Activated T-helper 2 cell treated with anti-CD3 and anti-CD28 coated beads, Interferon-gamma antibody, Interleukin-2, Interleukin-4, amounts not matched to agents 10 μg/mL and 5 μg/mL and 100 μg/mL, durations not matched to agents 14 hours and 24 hours and 36 hours (primary cell): ENCODE measurements around the gene MRPL57. TPM values are rescaled to one million over a fixed set of nuclear protein-coding genes. Genes with fewer than 3 reads are reported as not detected.
"Not testable (repeated sequence)": the region's sequence is repeated elsewhere in the genome, so short reads cannot be mapped to it uniquely, and the experiment has no call there.

Experiments
- DNase-seq: peaks from one replicate; pipeline ENCODE4 v3.0.0; 2021; ENCODE audit warnings: low spot score
- H3K27ac Mint-ChIP-seq: one replicate; pipeline ENCODE4 v1.8.0; 2021; ENCODE audit warnings: mixed read lengths
- H3K27me3 Mint-ChIP-seq: one replicate; pipeline ENCODE4 v1.8.0; 2021; ENCODE audit warnings: low read depth, mixed read lengths
- H3K36me3 Mint-ChIP-seq: one replicate; pipeline ENCODE4 v1.8.0; 2021; ENCODE audit warnings: low read depth, mixed read lengths
- H3K4me1 Mint-ChIP-seq: one replicate; pipeline ENCODE4 v1.8.0; 2021; ENCODE audit warnings: low read depth, mixed read lengths
- H3K4me3 Mint-ChIP-seq: one replicate; pipeline ENCODE4 v1.8.0; 2021; ENCODE audit warnings: low read depth, mild to moderate bottlenecking, moderate library complexity, mixed read lengths
- H3K9me3 Mint-ChIP-seq: one replicate; pipeline ENCODE4 v1.8.0; 2021; ENCODE audit warnings: mixed read lengths
- intact Hi-C: fragments of 100-400 bp; cut with micrococcal nuclease; formaldehyde crosslinking; loops from one replicate; pipeline ENCODE4 v1.15.1; 2023
- total RNA-seq: library from RNA; stranded (reverse); gene quantifications from 2 replicates; pipeline ENCODE4 v1.2.3, GENCODE V29; 2022

MRPL57 gene
- total RNA-seq, 1 donor from 2014 or later, result 28.9 TPM

DNA sequence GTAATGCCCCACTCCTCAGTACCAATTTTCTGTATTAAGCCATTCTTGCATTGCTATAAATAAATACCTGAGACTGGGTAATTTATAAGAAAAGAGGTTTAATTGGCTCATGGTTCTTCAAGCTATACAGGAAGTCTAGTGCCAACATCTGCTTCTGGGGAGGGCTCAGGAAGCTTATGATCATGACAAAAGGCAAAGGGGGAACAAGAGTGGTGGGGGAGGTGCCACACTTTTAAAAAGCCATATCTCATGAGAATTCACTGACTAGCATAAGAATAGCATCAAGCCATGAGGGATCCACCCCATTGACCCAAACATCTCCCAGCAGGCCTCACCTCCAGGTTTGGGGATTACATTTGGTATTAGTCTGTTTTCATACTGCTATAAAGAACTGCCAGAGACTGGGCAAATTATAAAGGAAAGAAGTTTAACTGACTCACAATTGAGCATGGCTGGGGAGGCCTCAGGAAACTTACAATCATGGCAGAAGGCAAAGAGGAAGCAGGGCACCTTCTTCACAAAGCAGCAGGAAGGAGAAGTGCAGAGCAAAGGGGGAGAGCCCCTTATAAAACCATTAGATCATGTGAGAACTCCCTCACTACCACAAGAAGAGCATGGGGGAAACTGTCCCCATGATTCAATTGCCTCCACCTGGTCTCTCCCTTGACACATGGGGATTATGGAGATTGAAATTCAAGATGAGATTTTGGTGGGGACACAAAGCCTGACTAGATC is 25.2 kb downstream of the MRPL57 start:
- H3K27me3 Mint-ChIP-seq, result peaks cover 13% of the 10 kb centered on the region
- DNase-seq, H3K27ac Mint-ChIP-seq, H3K4me1 Mint-ChIP-seq, H3K36me3 Mint-ChIP-seq, intact Hi-C loops, H3K4me3 Mint-ChIP-seq: not testable (repeated sequence)
- peaks cover 18% of the 10 kb centered on the region for H3K9me3 Mint-ChIP-seq

DNA sequence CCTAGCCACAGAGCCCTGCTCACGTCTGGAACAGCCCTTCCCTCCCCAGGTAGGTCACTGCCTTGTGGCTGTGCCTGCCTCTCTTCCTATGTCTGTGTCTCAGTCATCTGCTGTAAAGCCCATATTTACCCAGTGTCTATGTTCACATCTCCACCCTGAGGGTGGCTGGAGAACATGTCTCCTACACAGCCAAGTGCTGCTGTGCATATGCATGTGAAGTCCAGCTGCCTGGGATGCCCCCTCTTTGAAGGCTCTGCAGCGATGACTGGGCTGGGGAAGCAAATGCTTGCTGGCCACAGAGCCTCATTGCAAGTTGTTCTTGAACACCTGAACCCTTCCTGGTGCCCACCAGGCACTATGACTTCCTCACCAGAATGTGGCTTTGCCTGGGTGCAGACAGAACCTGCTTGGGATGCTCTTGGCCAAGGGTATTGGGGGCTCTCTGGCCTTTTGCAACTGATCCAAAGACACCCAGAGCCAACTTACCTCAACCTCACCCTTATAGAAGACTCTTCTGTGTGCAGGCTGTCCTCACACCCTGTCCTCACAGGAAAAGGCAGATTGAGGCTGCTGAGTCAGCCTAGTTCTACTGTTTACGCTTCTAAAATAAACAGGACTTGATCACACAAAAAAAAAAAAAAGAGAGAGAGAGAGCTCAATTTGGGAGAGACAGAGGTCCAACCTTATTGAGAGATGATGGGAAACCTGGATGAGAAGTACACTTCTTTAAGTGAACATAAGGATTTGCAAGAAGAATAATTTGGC is 26.5 kb downstream of the MRPL57 start:
- no peak overlapping the region for H3K27ac Mint-ChIP-seq
- no peaks in the 10 kb centered on the region for H3K4me1 Mint-ChIP-seq
- peaks cover 6% of the 10 kb centered on the region for H3K27me3 Mint-ChIP-seq
- peaks cover 18% of the 10 kb centered on the region for H3K9me3 Mint-ChIP-seq
- no peak overlapping the region for H3K4me3 Mint-ChIP-seq
- intact Hi-C loops, result no loop called here
- no peak for DNase-seq
- no peaks in the 10 kb centered on the region for H3K36me3 Mint-ChIP-seq

DNA sequence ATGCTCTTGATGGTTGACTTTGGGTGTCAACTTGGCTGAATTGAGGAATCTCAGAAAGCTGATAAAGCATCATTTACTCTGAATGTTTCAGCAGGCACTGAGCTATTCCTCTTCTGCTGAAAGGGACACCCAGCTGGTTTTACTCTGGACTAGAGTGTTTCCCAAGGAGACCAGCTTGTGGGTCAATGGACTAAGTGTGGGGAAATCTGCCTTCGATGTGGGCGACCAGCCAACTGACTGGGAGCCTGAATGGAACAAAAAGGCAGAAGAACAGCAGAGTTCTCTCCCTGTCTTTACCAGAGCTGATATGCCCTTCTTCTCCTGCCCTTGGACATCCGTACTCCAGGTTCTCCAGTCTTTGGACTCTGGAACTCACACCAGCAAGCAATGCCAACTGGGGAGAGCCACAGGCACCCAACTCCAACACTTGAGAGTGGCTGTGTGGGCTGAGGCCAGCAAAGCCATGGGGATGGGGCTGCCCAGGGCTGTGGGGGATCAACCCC is 32.2 kb downstream of the MRPL57 start:
- Mint-ChIP-seq H3K27ac (no peak overlapping the region), H3K9me3 (peaks cover 15% of the 10 kb centered on the region), H3K27me3 (peaks cover 27% of the 10 kb centered on the region), H3K36me3 (no peaks in the 10 kb centered on the region), H3K4me3 (no peak overlapping the region), H3K4me1 (no peaks in the 10 kb centered on the region)
- no peak for DNase-seq
- intact Hi-C loops, result no loop called here

DNA sequence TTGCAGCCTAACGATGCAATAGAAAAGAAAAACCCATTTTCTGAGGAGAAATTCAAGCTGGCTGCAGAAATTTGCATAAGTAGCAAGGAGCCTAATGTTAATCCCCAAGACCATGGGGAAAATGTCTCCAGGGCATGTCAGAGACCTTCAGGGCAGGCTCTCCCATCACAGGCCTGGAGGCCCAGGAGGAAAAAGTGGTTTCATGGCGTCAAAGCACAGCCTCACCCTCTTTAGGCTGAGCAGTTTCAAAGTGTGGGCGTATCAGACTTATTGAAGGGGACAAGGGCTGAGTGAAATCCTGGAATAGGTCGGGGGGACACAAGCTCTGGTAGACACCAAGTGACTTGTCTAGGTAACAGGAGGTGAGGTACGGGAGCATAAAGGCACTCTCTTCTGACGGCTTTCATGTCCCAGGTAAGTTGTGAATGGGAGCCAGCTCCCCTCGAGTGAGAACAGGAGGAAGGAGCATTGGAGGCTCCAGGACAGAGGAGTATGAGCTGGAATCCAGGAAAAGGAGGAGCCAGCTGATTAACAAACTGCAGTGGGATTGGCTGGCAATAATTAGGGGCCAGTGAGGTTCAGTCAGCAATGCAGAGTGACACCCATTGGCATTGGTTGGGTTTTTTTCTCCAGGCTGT is 35.8 kb downstream of the MRPL57 start:
- DNase-seq, result no peak
- intact Hi-C loops, result no loop called here
- peaks cover 15% of the 10 kb centered on the region for H3K9me3 Mint-ChIP-seq
- no peaks in the 10 kb centered on the region for H3K4me1 Mint-ChIP-seq
- no peak overlapping the region for H3K27ac Mint-ChIP-seq
- no peak overlapping the region for H3K4me3 Mint-ChIP-seq
- no peaks in the 10 kb centered on the region for H3K36me3 Mint-ChIP-seq
- peaks cover 51% of the 10 kb centered on the region for H3K27me3 Mint-ChIP-seq

DNA sequence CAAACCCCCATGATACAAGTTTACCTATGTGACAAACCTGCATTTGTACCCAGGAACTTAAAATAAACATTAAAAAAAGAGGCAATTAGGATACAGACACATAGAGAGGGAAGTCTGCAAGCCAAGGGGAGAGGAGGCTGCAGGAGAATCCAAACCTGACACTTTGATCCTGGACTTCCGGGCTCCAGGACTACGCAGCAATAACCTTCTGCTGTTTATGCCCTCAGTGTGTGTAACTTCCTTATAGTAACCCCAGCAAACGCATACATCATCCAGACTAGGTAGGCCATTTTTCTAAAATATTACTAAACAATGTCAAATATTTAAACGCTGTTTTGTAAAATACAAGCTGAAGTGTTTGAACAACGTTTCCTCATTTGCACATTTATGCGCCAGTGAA is 39.0 kb downstream of the MRPL57 start:
- H3K27ac Mint-ChIP-seq, H3K36me3 Mint-ChIP-seq, intact Hi-C loops, H3K4me3 Mint-ChIP-seq, DNase-seq: not testable (repeated sequence)
- Mint-ChIP-seq H3K4me1 (peaks cover 18% of the 10 kb centered on the region), H3K27me3 (peaks cover 46% of the 10 kb centered on the region), H3K9me3 (peaks cover 15% of the 10 kb centered on the region)

DNA sequence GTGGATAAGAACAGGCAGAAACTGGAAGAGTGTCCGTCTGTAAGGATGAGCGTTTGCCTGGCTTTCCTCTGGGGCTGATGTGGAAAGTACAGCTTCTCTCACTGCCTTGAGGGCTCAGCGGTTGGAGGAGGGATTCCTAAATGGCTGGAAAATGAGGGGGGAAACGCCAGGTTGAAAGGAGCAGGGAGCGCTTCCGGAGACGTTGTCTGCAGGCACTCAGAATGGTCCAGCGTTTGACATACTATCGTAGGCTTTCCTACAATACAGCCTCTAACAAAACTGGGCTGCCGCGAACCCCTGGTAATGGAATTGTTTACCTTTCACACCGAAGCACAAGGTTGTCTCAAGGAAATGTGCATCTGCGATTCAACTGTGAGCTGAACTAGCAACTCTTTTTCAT is 39.9 kb downstream of the MRPL57 start:
- intact Hi-C loops, result no loop called here
- H3K4me1 Mint-ChIP-seq, result peaks cover 18% of the 10 kb centered on the region
- peaks cover 44% of the 10 kb centered on the region for H3K27me3 Mint-ChIP-seq

DNA sequence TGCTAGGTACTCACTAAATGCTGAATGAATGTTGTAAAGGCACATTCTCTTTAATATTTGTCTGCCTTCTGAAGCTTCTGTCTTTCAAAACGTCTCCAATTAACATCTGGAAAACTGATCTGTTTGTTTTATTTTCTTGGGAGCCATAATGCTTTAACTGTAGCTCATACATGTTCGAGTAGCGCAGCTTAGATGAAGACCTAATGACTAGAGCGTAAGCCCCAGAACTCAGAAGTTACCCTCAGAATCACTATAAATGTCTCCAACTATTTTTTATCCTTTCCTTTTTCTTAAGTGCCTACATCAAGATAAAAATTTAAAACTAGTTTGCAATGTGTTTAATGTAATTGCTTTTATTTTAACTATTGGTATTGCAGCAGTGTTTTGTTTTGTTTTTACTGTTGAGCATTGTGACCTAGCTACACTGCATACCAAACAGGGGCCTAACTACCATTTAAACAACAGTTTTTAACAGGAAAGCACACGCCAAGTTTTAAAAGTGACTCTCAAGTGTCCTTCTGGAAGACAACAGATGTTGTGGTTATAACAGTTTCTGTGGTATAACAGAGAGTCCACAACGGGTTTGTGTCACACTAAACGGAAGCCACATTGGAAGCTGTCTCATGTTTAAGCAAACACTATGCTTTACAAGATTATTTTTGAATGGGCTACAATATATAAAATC is 42.0 kb downstream of the MRPL57 start:
- peaks cover 18% of the 10 kb centered on the region for H3K4me1 Mint-ChIP-seq
- no peak overlapping the region for H3K4me3 Mint-ChIP-seq
- peak; percentile 33 for DNase-seq
- H3K27ac Mint-ChIP-seq, result no peak overlapping the region
- H3K9me3 Mint-ChIP-seq, result peaks cover 24% of the 10 kb centered on the region
- H3K27me3 Mint-ChIP-seq, result peaks cover 40% of the 10 kb centered on the region
- H3K36me3 Mint-ChIP-seq, result peaks cover 11% of the 10 kb centered on the region
- intact Hi-C loops, result no loop called here

More for the DNA sequence above, 39.9 kb downstream of the MRPL57 start:
- Mint-ChIP-seq H3K9me3 (peaks cover 21% of the 10 kb centered on the region), H3K36me3 (peaks cover 4% of the 10 kb centered on the region), H3K4me3 (no peak overlapping the region), H3K27ac (no peak overlapping the region)
- no peak for DNase-seq

DNA sequence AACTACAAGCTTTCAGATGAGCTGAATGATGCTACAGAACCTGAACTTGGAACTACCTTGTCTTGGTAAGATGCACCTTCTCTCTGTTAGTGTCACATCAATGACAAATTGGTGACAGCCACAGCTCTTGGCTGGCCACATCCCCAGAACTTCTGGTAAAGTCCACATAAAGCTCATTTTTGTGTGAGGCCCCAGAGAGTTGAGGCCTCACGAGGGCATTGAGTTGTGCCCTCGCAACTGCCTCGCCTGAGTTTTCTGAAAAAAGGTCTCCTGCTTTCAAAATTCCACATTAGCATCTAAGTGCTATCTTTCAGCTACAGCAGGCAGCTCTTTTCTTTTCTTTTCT is 42.6 kb downstream of the MRPL57 start:
- Mint-ChIP-seq H3K4me1 (peaks cover 18% of the 10 kb centered on the region), H3K27ac (no peak overlapping the region), H3K36me3 (peaks cover 11% of the 10 kb centered on the region), H3K4me3 (no peak overlapping the region), H3K9me3 (peaks cover 24% of the 10 kb centered on the region), H3K27me3 (peaks cover 37% of the 10 kb centered on the region)
- no peak for DNase-seq
- intact Hi-C loops, result no loop called here

DNA sequence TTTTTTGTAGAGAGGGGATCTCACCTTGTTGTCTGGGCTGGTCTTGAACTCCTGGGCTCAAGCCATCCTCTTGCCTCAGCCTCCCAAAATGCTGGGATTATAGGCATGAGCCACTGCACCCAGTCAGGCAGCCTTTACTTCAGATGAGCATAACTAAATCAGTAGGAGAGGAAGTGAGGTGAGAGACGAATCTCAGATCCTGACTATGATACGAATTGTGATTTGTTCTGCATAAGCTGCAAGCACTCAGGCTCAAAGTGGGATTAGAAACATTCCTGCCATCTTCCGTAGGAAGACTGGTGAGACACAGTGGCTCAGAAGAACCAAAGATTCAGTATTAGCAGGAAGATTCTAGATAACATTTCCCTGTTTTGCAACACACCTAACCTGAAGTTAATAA is 43.3 kb downstream of the MRPL57 start:
- peaks cover 18% of the 10 kb centered on the region for H3K4me1 Mint-ChIP-seq
- DNase-seq, H3K27ac Mint-ChIP-seq, H3K4me3 Mint-ChIP-seq, intact Hi-C loops: not testable (repeated sequence)
- peaks cover 24% of the 10 kb centered on the region for H3K9me3 Mint-ChIP-seq
- H3K36me3 Mint-ChIP-seq, result peaks cover 11% of the 10 kb centered on the region
- H3K27me3 Mint-ChIP-seq, result peaks cover 38% of the 10 kb centered on the region

DNA sequence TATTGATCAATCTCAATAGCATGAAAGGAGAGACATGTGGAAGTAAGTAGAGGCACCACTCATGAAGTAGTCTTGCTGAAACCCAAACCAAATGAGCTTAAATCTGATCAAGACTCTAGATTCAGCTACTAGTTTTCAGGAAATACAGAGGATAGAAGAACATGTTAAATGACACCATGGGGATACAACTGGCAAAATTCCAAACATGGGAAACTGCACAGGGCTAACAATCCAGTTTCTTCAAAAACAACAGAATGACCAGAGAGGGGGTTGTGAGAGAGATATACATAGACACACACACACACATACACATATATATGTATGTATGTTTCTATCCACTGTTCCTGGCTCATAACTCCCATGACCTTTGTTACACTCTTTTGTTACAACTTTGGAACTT is 44.8 kb downstream of the MRPL57 start:
- no peak overlapping the region for H3K4me3 Mint-ChIP-seq
- H3K4me1 Mint-ChIP-seq, result peaks cover 18% of the 10 kb centered on the region
- peaks cover 24% of the 10 kb centered on the region for H3K9me3 Mint-ChIP-seq
- peaks cover 26% of the 10 kb centered on the region for H3K27me3 Mint-ChIP-seq
- intact Hi-C loops, result no loop called here
- no peak overlapping the region for H3K27ac Mint-ChIP-seq
- no peak for DNase-seq
- H3K36me3 Mint-ChIP-seq, result peaks cover 11% of the 10 kb centered on the region

DNA sequence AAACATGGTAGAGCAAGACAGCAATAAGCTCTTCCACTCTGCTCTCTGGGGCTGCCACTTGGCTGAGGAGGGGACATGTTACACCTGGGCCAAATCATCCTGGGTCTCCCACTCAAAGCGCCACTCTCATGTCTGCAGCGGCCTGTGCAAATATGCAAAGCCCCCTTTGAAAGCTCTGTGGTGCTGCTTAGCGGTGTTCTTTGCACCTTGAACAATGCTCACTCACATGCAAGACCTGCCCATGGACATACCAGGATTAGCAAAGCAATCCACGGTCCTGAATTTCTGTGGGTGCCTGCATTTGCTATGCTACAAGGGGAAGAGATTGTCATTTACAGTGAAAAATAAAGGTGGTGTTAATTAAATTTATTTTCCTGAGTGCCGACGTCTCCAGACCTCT is 48.6 kb downstream of the MRPL57 start:
- Mint-ChIP-seq H3K27ac (no peak overlapping the region), H3K4me3 (no peak overlapping the region), H3K4me1 (no peaks in the 10 kb centered on the region), H3K36me3 (peaks cover 11% of the 10 kb centered on the region), H3K27me3 (peaks cover 31% of the 10 kb centered on the region), H3K9me3 (peaks cover 24% of the 10 kb centered on the region)
- intact Hi-C loops, result no loop called here
- DNase-seq, result no peak

DNA sequence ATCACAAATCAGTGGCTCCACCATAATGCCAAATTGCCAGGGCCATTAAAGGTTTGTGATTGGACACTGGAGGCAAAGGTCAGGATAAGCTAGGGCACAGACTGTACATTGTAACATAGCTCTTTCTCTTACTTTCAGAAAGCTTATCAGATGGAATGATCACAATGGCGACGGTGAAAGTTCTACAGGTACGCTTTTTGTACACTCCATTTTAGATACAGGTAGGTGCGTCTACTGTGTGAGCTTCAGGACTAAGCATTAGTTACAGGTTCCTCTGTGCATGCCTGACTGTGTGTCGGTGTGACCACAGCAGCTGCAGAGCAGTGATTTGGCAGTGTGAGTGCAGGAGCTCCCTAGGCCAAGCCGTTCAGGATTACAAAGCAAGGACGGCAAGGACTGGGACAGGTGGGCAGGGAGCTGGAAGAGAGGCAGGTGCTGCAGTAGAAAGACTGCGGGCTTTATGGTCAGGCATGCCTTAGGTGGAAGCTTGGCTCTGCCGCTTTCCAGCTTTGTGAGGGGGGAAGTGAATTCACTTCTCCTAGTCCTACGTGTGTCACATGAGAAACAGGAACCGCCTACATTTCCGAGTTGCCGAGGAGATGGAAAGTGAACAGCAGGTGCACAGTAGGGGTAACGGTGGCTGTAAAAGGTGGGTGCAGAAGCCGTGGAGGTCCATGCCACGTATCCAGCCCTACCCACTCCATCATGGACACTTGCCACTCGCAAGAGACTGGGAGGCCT is 49.6 kb downstream of the MRPL57 start:
- no peaks in the 10 kb centered on the region for H3K4me1 Mint-ChIP-seq
- peaks cover 22% of the 10 kb centered on the region for H3K9me3 Mint-ChIP-seq
- H3K27me3 Mint-ChIP-seq, result peaks cover 31% of the 10 kb centered on the region
- no peak for DNase-seq
- intact Hi-C loops, result no loop called here
- no peak overlapping the region for H3K27ac Mint-ChIP-seq
- H3K4me3 Mint-ChIP-seq, result no peak overlapping the region
- H3K36me3 Mint-ChIP-seq, result peaks cover 10% of the 10 kb centered on the region
